Spleen (tissue), 7 donors: ENCODE measurements around the gene NR4A2.

Source experiments
- POLR2A ChIP-seq, 3 donors: fragments of 450-650 bp; IDR thresholded peaks; one replicate each; pipeline ENCODE4 v1.5.1; 2017; ENCODE audit warnings: antibody characterized with exemption in 3 of 3, mild to moderate bottlenecking in 1 of 3
- TF ChIP-seq, protein P1 (sequence below), 11 experiments: fragments of 200-600 bp in 7 of 11; fragments of 450-650 bp in 4 of 11; sonication (generic) in 4 of 11; IDR thresholded peaks in 8 of 11; conservative IDR thresholded peaks in 3 of 11; 1 replicate in 7 of 11; 2 replicates in 4 of 11; pipeline versions ENCODE4 v1.4.0 to v1.8.0; 2016 to 2021; ENCODE audit warnings: antibody characterized with exemption in 11 of 11, inconsistent platforms in 4 of 11, mild to moderate bottlenecking in 1 of 11
- donor health status: DM: no; HTN: no; CAD: no; lungs with moderate emphysema.
- donor health status: DM: no; HTN: no; CAD: no.
- donor health status: DM: no; HTN: no; CAD: no.

DNA sequence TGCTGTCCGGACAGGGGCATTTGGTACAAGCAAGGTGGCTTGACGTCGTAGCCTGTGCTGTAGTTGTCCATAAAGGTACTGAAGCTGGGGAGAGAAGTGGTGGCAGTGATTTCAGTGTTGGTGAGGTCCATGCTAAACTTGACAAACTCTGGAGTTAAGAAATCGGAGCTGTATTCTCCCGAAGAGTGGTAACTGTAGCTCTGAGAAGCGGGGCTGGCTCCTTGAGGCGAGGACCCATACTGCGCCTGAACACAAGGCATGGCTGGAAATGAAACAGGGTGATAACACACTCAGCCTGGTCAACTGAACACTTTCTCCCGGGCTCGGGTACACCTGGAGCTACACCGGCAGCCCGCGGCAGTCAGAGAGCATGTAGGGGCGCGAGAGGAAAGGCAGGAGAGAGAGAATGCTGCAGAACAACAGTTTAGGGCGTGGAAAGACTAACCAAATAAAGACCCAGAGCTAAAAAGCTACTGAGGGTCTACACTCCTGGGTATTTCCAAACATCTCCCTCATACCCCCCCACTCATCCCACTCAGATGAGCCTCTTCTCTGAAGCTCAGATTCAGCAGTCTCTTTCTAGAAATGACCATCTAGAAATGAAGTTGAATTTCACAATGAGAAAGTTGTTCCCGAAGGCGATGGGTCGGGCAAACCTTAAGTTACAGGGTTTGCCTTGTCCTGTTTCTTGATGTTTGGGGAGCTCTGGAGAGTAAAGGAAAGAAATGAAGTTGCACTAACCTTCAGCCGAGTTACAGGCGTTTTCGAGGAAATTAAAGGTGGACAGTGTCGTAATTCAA is 2.4 kb downstream of the NR4A2 start:
- TF ChIP-seq, protein P1, sequence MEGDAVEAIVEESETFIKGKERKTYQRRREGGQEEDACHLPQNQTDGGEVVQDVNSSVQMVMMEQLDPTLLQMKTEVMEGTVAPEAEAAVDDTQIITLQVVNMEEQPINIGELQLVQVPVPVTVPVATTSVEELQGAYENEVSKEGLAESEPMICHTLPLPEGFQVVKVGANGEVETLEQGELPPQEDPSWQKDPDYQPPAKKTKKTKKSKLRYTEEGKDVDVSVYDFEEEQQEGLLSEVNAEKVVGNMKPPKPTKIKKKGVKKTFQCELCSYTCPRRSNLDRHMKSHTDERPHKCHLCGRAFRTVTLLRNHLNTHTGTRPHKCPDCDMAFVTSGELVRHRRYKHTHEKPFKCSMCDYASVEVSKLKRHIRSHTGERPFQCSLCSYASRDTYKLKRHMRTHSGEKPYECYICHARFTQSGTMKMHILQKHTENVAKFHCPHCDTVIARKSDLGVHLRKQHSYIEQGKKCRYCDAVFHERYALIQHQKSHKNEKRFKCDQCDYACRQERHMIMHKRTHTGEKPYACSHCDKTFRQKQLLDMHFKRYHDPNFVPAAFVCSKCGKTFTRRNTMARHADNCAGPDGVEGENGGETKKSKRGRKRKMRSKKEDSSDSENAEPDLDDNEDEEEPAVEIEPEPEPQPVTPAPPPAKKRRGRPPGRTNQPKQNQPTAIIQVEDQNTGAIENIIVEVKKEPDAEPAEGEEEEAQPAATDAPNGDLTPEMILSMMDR (IDR thresholded peaks at IDR 0.05 in 8 of 11, conservative IDR thresholded peaks at IDR 0.05 in 3 of 11) = no peak
- TF ChIP-seq POLR2A (IDR thresholded peaks at IDR 0.05) = no peak
